Daoy (cell line): Measurements from ENCODE around the gene CCDC91. TPM values are rescaled to one million over a fixed set of nuclear protein-coding genes. Genes with fewer than 3 reads are reported as not detected.

Experiments used
- DNase-seq: peaks from one replicate; pipeline ENCODE4 v3.0.0-alpha.2; 2015; ENCODE audit warnings: low read depth
- total RNA-seq: library from RNA; depleted of rRNA; stranded (reverse); fragments of >200 nt; shearing (Covaris generic); gene quantifications from 2 replicates; pipeline ENCODE4 v1.2.3, GENCODE V29; 2014; rRNA removed

The CCDC91 gene
- total RNA-seq, result 40.1 and 40.8 TPM in 2 replicates

GRCh38 chr12:28190321-28191050 lies at the start of gene CCDC91:
TSS of gene CCDC91 (plus strand) at chr12:28190456. CDS start at chr12:28257216, 66,760 bp downstream.
- peak; percentile 88 for DNase-seq

- DNase-seq, result no peak
Measured at GRCh38 chr12:28144059-28144458, 46.2 kb upstream of the CCDC91 start.

- DNase-seq, result no peak
Measured at GRCh38 chr12:28144532-28144931, 45.7 kb upstream of the CCDC91 start.

- no peak for DNase-seq
Measured at GRCh38 chr12:28145216-28145615, 45.0 kb upstream of the CCDC91 start.

GRCh38 chr12:28149279-28149678 lies 41.0 kb upstream of the CCDC91 start:
- no peak for DNase-seq

- no peak for DNase-seq
Measured at GRCh38 chr12:28156362-28156761, 33.9 kb upstream of the CCDC91 start.

GRCh38 chr12:28156804-28157203 lies 33.5 kb upstream of the CCDC91 start:
- no peak for DNase-seq

GRCh38 chr12:28158353-28158752 lies 31.9 kb upstream of the CCDC91 start:
- DNase-seq, result no peak

- DNase-seq, result no peak
Measured at GRCh38 chr12:28159688-28160087, 30.6 kb upstream of the CCDC91 start.

- DNase-seq, result no peak
Measured at GRCh38 chr12:28161697-28162096, 28.6 kb upstream of the CCDC91 start.

- DNase-seq, result no peak
Measured at GRCh38 chr12:28162697-28163096, 27.6 kb upstream of the CCDC91 start.

- DNase-seq, result no peak
Measured at GRCh38 chr12:28164644-28165275, 25.5 kb upstream of the CCDC91 start.

- DNase-seq, result no peak
Measured at GRCh38 chr12:28167981-28168485, 22.2 kb upstream of the CCDC91 start.

- DNase-seq, result peak; percentile 48
Measured at GRCh38 chr12:28171356-28172060, 18.7 kb upstream of the CCDC91 start.

- DNase-seq, result peak; percentile 72
Measured at GRCh38 chr12:28172434-28173030, 17.7 kb upstream of the CCDC91 start.

GRCh38 chr12:28173440-28173839 lies 16.8 kb upstream of the CCDC91 start:
- no peak for DNase-seq

- no peak for DNase-seq
Measured at GRCh38 chr12:28175098-28175589, 15.1 kb upstream of the CCDC91 start.

GRCh38 chr12:28176295-28176694 lies 14.0 kb upstream of the CCDC91 start:
- DNase-seq, result no peak

- DNase-seq, result no peak
Measured at GRCh38 chr12:28177461-28177860, 12.8 kb upstream of the CCDC91 start.

GRCh38 chr12:28177905-28178304 lies 12.4 kb upstream of the CCDC91 start:
- DNase-seq, result no peak

GRCh38 chr12:28178775-28179174 lies 11.5 kb upstream of the CCDC91 start:
- DNase-seq, result no peak

- DNase-seq, result no peak
Measured at GRCh38 chr12:28180786-28181185, 9.5 kb upstream of the CCDC91 start.
